Activated T-helper 17 cell treated with anti-CD3 and anti-CD28 coated beads, Interleukin-2, amount 50 U/mL, for 72 hours (primary cell): ENCODE data around the gene TP53I3. TPM values are rescaled to one million over a fixed set of nuclear protein-coding genes. Genes with fewer than 3 reads are reported as not detected.
"Not testable (repeated sequence)": the region's sequence is repeated elsewhere in the genome, so short reads cannot be mapped to it uniquely, and the experiment has no call there.

Experiments
- ATAC-seq: fragments of 150-1000 bp; cut with Tn5 transposase; replicated peaks from 2 replicates; pipeline ENCODE4 v1.10.0; 2021; ENCODE audit warnings: mild to moderate bottlenecking, moderate library complexity
- H3K27ac Mint-ChIP-seq: one replicate; pipeline ENCODE4 v1.8.0; 2022; ENCODE audit warnings: mixed read lengths
- H3K27me3 Mint-ChIP-seq: one replicate; pipeline ENCODE4 v1.8.0; 2022; ENCODE audit warnings: mixed read lengths
- H3K36me3 Mint-ChIP-seq: one replicate; pipeline ENCODE4 v1.8.0; 2022; ENCODE audit warnings: low read depth, mild to moderate bottlenecking, mixed read lengths
- H3K4me1 Mint-ChIP-seq: one replicate; pipeline ENCODE4 v1.8.0; 2022; ENCODE audit warnings: mixed read lengths
- H3K4me3 Mint-ChIP-seq: one replicate; pipeline ENCODE4 v1.8.0; 2022; ENCODE audit warnings: mild to moderate bottlenecking, mixed read lengths
- H3K9me3 Mint-ChIP-seq: one replicate; pipeline ENCODE4 v1.8.0; 2022; ENCODE audit warnings: mixed read lengths
- total RNA-seq, 2 donors: library from RNA; stranded (reverse); gene quantifications; one replicate each; pipeline ENCODE4 v1.2.3, GENCODE V29; 2022

TP53I3 gene
- total RNA-seq, 2 donors from 2014 or later = 2.7 to 3.0 TPM

GRCh38 chr2:24052951-24053350 lies 31.7 kb downstream of the TP53I3 start:
- no peaks in the 10 kb centered on the region for H3K4me1 Mint-ChIP-seq
- no peaks in the 10 kb centered on the region for H3K9me3 Mint-ChIP-seq
- no peak overlapping the region for H3K4me3 Mint-ChIP-seq
- no peak overlapping the region for H3K27ac Mint-ChIP-seq
- ATAC-seq = no peak
- no peaks in the 10 kb centered on the region for H3K27me3 Mint-ChIP-seq
- no peaks in the 10 kb centered on the region for H3K36me3 Mint-ChIP-seq

- Mint-ChIP-seq H3K27ac (no peak overlapping the region), H3K4me3 (no peak overlapping the region), H3K4me1 (peaks cover 8% of the 10 kb centered on the region), H3K36me3 (peaks cover 7% of the 10 kb centered on the region), H3K27me3 (no peaks in the 10 kb centered on the region), H3K9me3 (no peaks in the 10 kb centered on the region)
- ATAC-seq = no peak
These were observed 32.8 kb downstream of the TP53I3 start for GRCh38 chr2:24051833-24052232.

- Mint-ChIP-seq H3K36me3 (peaks cover 7% of the 10 kb centered on the region), H3K9me3 (no peaks in the 10 kb centered on the region), H3K4me1 (peaks cover 8% of the 10 kb centered on the region), H3K27ac (no peak overlapping the region), H3K4me3 (no peak overlapping the region), H3K27me3 (no peaks in the 10 kb centered on the region)
- ATAC-seq = no peak
These were observed 34.3 kb downstream of the TP53I3 start for GRCh38 chr2:24050041-24050979.

GRCh38 chr2:24049485-24050021 lies 35.1 kb downstream of the TP53I3 start, which contains the start of gene FKBP1B:
Gene FKBP1B, plus strand, starts transcription at chr2:24049741. Its CDS starts 109 bp downstream, at chr2:24049850.
- H3K4me3 Mint-ChIP-seq = no peak within 1 kb of the TSS
- peak; percentile 22 for ATAC-seq

GRCh38 chr2:24048769-24049484 lies 35.7 kb downstream of the TP53I3 start:
- no peaks in the 10 kb centered on the region for H3K27me3 Mint-ChIP-seq
- H3K27ac Mint-ChIP-seq = no peak overlapping the region
- no peak overlapping the region for H3K4me3 Mint-ChIP-seq
- H3K36me3 Mint-ChIP-seq = peaks cover 7% of the 10 kb centered on the region
- H3K9me3 Mint-ChIP-seq = no peaks in the 10 kb centered on the region
- H3K4me1 Mint-ChIP-seq = peaks cover 14% of the 10 kb centered on the region
- ATAC-seq = no peak

More at GRCh38 chr2:24049485-24050021, 35.1 kb downstream of the TP53I3 start, which contains the start of gene FKBP1B:
- H3K4me1 Mint-ChIP-seq = peaks cover 14% of the 10 kb centered on the region
- no peak within 1 kb of the TSS for H3K27ac Mint-ChIP-seq
- H3K36me3 Mint-ChIP-seq = peaks cover 7% of the 10 kb centered on the region
- no peaks in the 10 kb centered on the region for H3K9me3 Mint-ChIP-seq
- no peaks in the 10 kb centered on the region for H3K27me3 Mint-ChIP-seq

GRCh38 chr2:24047703-24048033 lies 37.0 kb downstream of the TP53I3 start:
- no peak for ATAC-seq
- Mint-ChIP-seq H3K4me1 (peaks cover 14% of the 10 kb centered on the region), H3K9me3 (no peaks in the 10 kb centered on the region), H3K27me3 (no peaks in the 10 kb centered on the region), H3K27ac (peak overlapping the region; percentile 90), H3K4me3 (no peak overlapping the region), H3K36me3 (peaks cover 12% of the 10 kb centered on the region)

- H3K4me3 Mint-ChIP-seq = no peak within 1 kb of the TSS
- no peaks in the 10 kb centered on the region for H3K27me3 Mint-ChIP-seq
- peak within 1 kb of the TSS; percentile 90 for H3K27ac Mint-ChIP-seq
- peaks cover 14% of the 10 kb centered on the region for H3K4me1 Mint-ChIP-seq
- H3K9me3 Mint-ChIP-seq = no peaks in the 10 kb centered on the region
- peak; percentile 99 for ATAC-seq
- H3K36me3 Mint-ChIP-seq = peaks cover 12% of the 10 kb centered on the region
These were observed 37.5 kb downstream of the TP53I3 start, which contains the start of gene WDCP for GRCh38 chr2:24046930-24047702. Gene WDCP, minus strand, starts transcription at chr2:24047391. Its CDS starts 7,897 bp downstream, at chr2:24039494.

- H3K36me3 Mint-ChIP-seq = peaks cover 12% of the 10 kb centered on the region
These were observed 38.1 kb downstream of the TP53I3 start for GRCh38 chr2:24046599-24046929.

GRCh38 chr2:24045511-24046508 lies 38.8 kb downstream of the TP53I3 start:
- Mint-ChIP-seq H3K27ac (peak overlapping the region; percentile 90), H3K4me1 (peaks cover 14% of the 10 kb centered on the region), H3K9me3 (no peaks in the 10 kb centered on the region), H3K4me3 (peak overlapping the region; percentile 23), H3K27me3 (no peaks in the 10 kb centered on the region), H3K36me3 (peaks cover 12% of the 10 kb centered on the region)
- no peak for ATAC-seq

More at GRCh38 chr2:24046599-24046929, 38.1 kb downstream of the TP53I3 start:
- Mint-ChIP-seq H3K27ac (peak overlapping the region; percentile 90), H3K9me3 (no peaks in the 10 kb centered on the region), H3K27me3 (no peaks in the 10 kb centered on the region), H3K4me3 (no peak overlapping the region), H3K4me1 (peaks cover 14% of the 10 kb centered on the region)
- no peak for ATAC-seq

GRCh38 chr2:24043133-24043532 lies 41.5 kb downstream of the TP53I3 start:
- H3K9me3 Mint-ChIP-seq = not testable (repeated sequence)
- peaks cover 14% of the 10 kb centered on the region for H3K4me1 Mint-ChIP-seq

GRCh38 chr2:24040511-24040910 lies 44.1 kb downstream of the TP53I3 start:
- peaks cover 10% of the 10 kb centered on the region for H3K4me1 Mint-ChIP-seq
- ATAC-seq = no peak
- H3K4me3 Mint-ChIP-seq = no peak overlapping the region
- peaks cover 47% of the 10 kb centered on the region for H3K36me3 Mint-ChIP-seq
- H3K9me3 Mint-ChIP-seq = no peaks in the 10 kb centered on the region
- H3K27me3 Mint-ChIP-seq = no peaks in the 10 kb centered on the region
- H3K27ac Mint-ChIP-seq = no peak overlapping the region

More at GRCh38 chr2:24043133-24043532, 41.5 kb downstream of the TP53I3 start:
- not testable (repeated sequence) for H3K27me3 Mint-ChIP-seq, H3K4me3 Mint-ChIP-seq, H3K27ac Mint-ChIP-seq, ATAC-seq
- peaks cover 36% of the 10 kb centered on the region for H3K36me3 Mint-ChIP-seq

GRCh38 chr2:24038786-24039499 lies 45.7 kb downstream of the TP53I3 start:
- Mint-ChIP-seq H3K9me3 (no peaks in the 10 kb centered on the region), H3K36me3 (peaks cover 53% of the 10 kb centered on the region), H3K27me3 (no peaks in the 10 kb centered on the region), H3K4me3 (no peak overlapping the region), H3K4me1 (peaks cover 4% of the 10 kb centered on the region), H3K27ac (no peak overlapping the region)
- ATAC-seq = no peak
